B cell (primary cell): ENCODE data around the gene GRM8. TPM values are rescaled to one million over a fixed set of nuclear protein-coding genes. Genes with fewer than 3 reads are reported as not detected.

Source experiments
- ATAC-seq: fragments of 200-7000 bp; cut with Tn5 transposase; one replicate; pipeline ENCODE4 v1.10.0; 2021; ENCODE audit warnings: low read depth, mild to moderate bottlenecking, moderate number of reproducible peaks, moderate library complexity
- CTCF ChIA-PET: fragments of 350-600 bp; sonication (Branson Sonifier 250); formaldehyde crosslinking; loops from one replicate; lab custom pipeline; 2021; ENCODE audit warnings: antibody characterized with exemption, inconsistent platforms; lab: Charles Lee
- POLR2A ChIA-PET: fragments of 350-600 bp; sonication (Branson Sonifier 250); formaldehyde crosslinking; loops from one replicate; lab custom pipeline; 2021; ENCODE audit warnings: antibody characterized with exemption; lab: Charles Lee
- DNase-seq: peaks from one replicate; pipeline ENCODE4 v3.0.0; 2013
- H2AFZ ChIP-seq: 2 replicates; pipeline ENCODE4 v1.6.1; 2012; ENCODE audit warnings: mild to moderate bottlenecking, low read depth, low read length; ENCODE audit not compliant: insufficient read depth, poor library complexity, severe bottlenecking
- H3K27ac ChIP-seq, 2 donors: 1 replicate in 1 of 2; 2 replicates in 1 of 2; pipeline ENCODE4 v1.5.1; 2012 to 2013; ENCODE audit warnings: low read length in 2 of 2, mild to moderate bottlenecking in 2 of 2, moderate library complexity in 1 of 2
- H3K27me3 ChIP-seq, 4 experiments: fragments of 200-600 bp in 1 of 4; sonication (generic) in 1 of 4; replicated peaks in 1 of 4; 1 replicate in 2 of 4; 2 replicates in 2 of 4; pipeline versions ENCODE4 v1.6.1 to v1.7.0; 2013 to 2016; ENCODE audit warnings: low read length in 3 of 4, mild to moderate bottlenecking in 2 of 4, mixed read lengths in 1 of 4, moderate library complexity in 1 of 4; ENCODE audit not compliant: insufficient read depth in 4 of 4, control insufficient read depth in 3 of 4; ENCODE audit errors: control extremely low read depth in 1 of 4
- H3K36me3 ChIP-seq, 2 experiments: replicated peaks in 1 of 2; 1 replicate in 1 of 2; 2 replicates in 1 of 2; pipeline versions ENCODE4 v1.6.1 to v1.7.1; 2013; ENCODE audit warnings: low read length in 1 of 2; ENCODE audit not compliant: insufficient read depth in 2 of 2, control insufficient read depth in 1 of 2; ENCODE audit errors: control extremely low read depth in 1 of 2, extremely low read depth in 1 of 2
- H3K4me1 ChIP-seq, 2 donors: fragments of 200-600 bp in 1 of 2; sonication (generic) in 1 of 2; 1 replicate in 1 of 2; 2 replicates in 1 of 2; pipeline versions ENCODE4 v1.5.1 to v1.6.1; 2013 to 2017; ENCODE audit warnings: low read length in 2 of 2; ENCODE audit not compliant: control insufficient read depth in 2 of 2, insufficient read depth in 2 of 2
- H3K4me2 ChIP-seq: replicated peaks from 2 replicates; pipeline ENCODE3; 2012; ENCODE audit warnings: mild to moderate bottlenecking, low read depth, low read length; ENCODE audit not compliant: poor library complexity, severe bottlenecking
- H3K4me3 ChIP-seq, 5 experiments: fragments of 200-600 bp in 1 of 5; sonication (generic) in 1 of 5; 1 replicate in 3 of 5; 2 replicates in 2 of 5; pipeline versions ENCODE4 v1.5.1 to v1.7.0; 2011 to 2016; ENCODE audit warnings: low read length in 4 of 5, mild to moderate bottlenecking in 4 of 5, low read depth in 2 of 5, control low read depth in 1 of 5, moderate library complexity in 1 of 5; ENCODE audit not compliant: insufficient read depth in 1 of 5; ENCODE audit errors: control extremely low read depth in 1 of 5, extremely low read depth in 1 of 5
- H3K79me2 ChIP-seq: fragments of 200-600 bp; sonication (generic); one replicate; pipeline ENCODE4 v1.6.0; 2016; ENCODE audit warnings: low read length; ENCODE audit not compliant: control insufficient read depth, insufficient read depth
- H3K9ac ChIP-seq: fragments of 200-600 bp; sonication (generic); 2 replicates; pipeline ENCODE4 v1.6.1; 2017; ENCODE audit warnings: mild to moderate bottlenecking, low read length, moderate library complexity
- H3K9me3 ChIP-seq, 3 donors: one replicate each; pipeline versions ENCODE4 v1.6.1 to v1.7.1; 2013; ENCODE audit warnings: low read length in 2 of 3; ENCODE audit not compliant: control insufficient read depth in 2 of 3, insufficient read depth in 1 of 3; ENCODE audit errors: control extremely low read depth in 1 of 3
- H4K20me1 ChIP-seq: 2 replicates; pipeline ENCODE4 v1.6.0; 2012; ENCODE audit warnings: mild to moderate bottlenecking, low read length; ENCODE audit not compliant: insufficient read depth, control insufficient read depth, poor library complexity, severe bottlenecking
- H3K27ac Mint-ChIP-seq: one replicate; pipeline ENCODE4 v1.8.0; 2021; ENCODE audit warnings: mixed read lengths
- H3K27me3 Mint-ChIP-seq: one replicate; pipeline ENCODE4 v1.8.0; 2021; ENCODE audit warnings: mixed read lengths
- H3K4me1 Mint-ChIP-seq: one replicate; pipeline ENCODE4 v1.8.0; 2021; ENCODE audit warnings: mixed read lengths
- H3K4me3 Mint-ChIP-seq: one replicate; pipeline ENCODE4 v1.8.0; 2021; ENCODE audit warnings: mixed read lengths
- H3K9me3 Mint-ChIP-seq: one replicate; pipeline ENCODE4 v1.8.0; 2022; ENCODE audit warnings: mixed read lengths; ENCODE audit not compliant: insufficient read depth
- CTCF ChIP-seq: fragments of 200-600 bp; IDR thresholded peaks from one replicate; pipeline ENCODE4 v1.8.0; 2022; ENCODE audit warnings: antibody characterized with exemption, mild to moderate bottlenecking
- EZH2 ChIP-seq: IDR thresholded peaks from 2 replicates; pipeline ENCODE4 v1.6.1; 2012; ENCODE audit warnings: borderline replicate concordance, low read depth, mild to moderate bottlenecking, moderate library complexity, low read length; ENCODE audit not compliant: insufficient read depth, poor library complexity, severe bottlenecking
- WGBS: methylation state at CpG from one replicate; pipeline ENCODE4 v1.1.5; 2013; ENCODE audit warnings: missing lambda C conversion rate; ENCODE audit not compliant: insufficient coverage; 5-methylcytosine and 5-hydroxymethylcytosine counted together
- intact Hi-C: fragments of 100-400 bp; cut with micrococcal nuclease; formaldehyde crosslinking; loops from one replicate; pipeline ENCODE4 v1.10.0; 2022
- polyA plus RNA-seq: library from polyadenylated mRNA; depleted of rRNA; stranded (reverse); fragments of >200 nt; gene quantifications from 2 replicates; pipeline ENCODE4 v1.2.3, GENCODE V29; 2012
- total RNA-seq, 2 donors: library from RNA; stranded (reverse); fragments of 120-200 nt in 1 of 2; gene quantifications; 1 replicate in 1 of 2; 2 replicates in 1 of 2; pipeline versions ENCODE4 v1.2.3 to v1.2.4, GENCODE V29; 2013 to 2022

The GRM8 gene
- total and polyA plus RNA-seq, 2 donors (not counting 1 experiment from before 2014, with no cell fraction given), result not detected

GRCh38 chr7:127239814-127240213, 12.9 kb downstream of the GRM8 start:
- peaks cover 0 to 9% (median 3%) of the 10 kb centered on the region in 4 experiments for H3K27me3 ChIP-seq
- WGBS, result no CpG with 5 or more reads among the region's 6 CpGs
- H3K27ac ChIP-seq, result no peak overlapping the region
- H3K27ac Mint-ChIP-seq, result no peak overlapping the region
- H3K9me3 ChIP-seq, result peaks cover 0 to 1% (median 0%) of the 10 kb centered on the region in 3 donors
- H3K4me1 ChIP-seq, result no peaks in the 10 kb centered on the region
- H2AFZ ChIP-seq, result no peak overlapping the region
- H3K9me3 Mint-ChIP-seq, result peaks cover 2% of the 10 kb centered on the region
- POLR2A ChIA-PET, result no interaction called here
- TF ChIP-seq EZH2 (no peak), CTCF (no peak)
- no peak overlapping the region for H3K4me3 Mint-ChIP-seq
- no peak overlapping the region for H3K9ac ChIP-seq
- intact Hi-C loops, result no loop called here
- peaks cover 38% of the 10 kb centered on the region for H3K27me3 Mint-ChIP-seq
- no peak overlapping the region for H3K4me3 ChIP-seq
- no peaks in the 10 kb centered on the region for H3K79me2 ChIP-seq
- no peak overlapping the region for H3K4me2 ChIP-seq
- no peak for DNase-seq
- H3K4me1 Mint-ChIP-seq, result no peaks in the 10 kb centered on the region
- no peak for ATAC-seq
- no peaks in the 10 kb centered on the region for H3K36me3 ChIP-seq
- H4K20me1 ChIP-seq, result no peaks in the 10 kb centered on the region
- CTCF ChIA-PET, result no interaction called here

- H3K27me3 Mint-ChIP-seq, result peaks cover 16% of the 10 kb centered on the region
- intact Hi-C loops, result no loop called here
- no peak overlapping the region for H3K4me3 Mint-ChIP-seq
- no peak overlapping the region for H3K27ac Mint-ChIP-seq
- Histone ChIP-seq H3K4me2 (no peak overlapping the region), H3K9me3 (no peaks in the 10 kb centered on the region), H4K20me1 (no peaks in the 10 kb centered on the region), H3K36me3 (no peaks in the 10 kb centered on the region), H3K9ac (no peak overlapping the region), H3K27me3 (peaks cover 0 to 3% (median 0%) of the 10 kb centered on the region in 4 experiments), H2AFZ (no peak overlapping the region), H3K4me1 (no peaks in the 10 kb centered on the region), H3K79me2 (no peaks in the 10 kb centered on the region), H3K27ac (no peak overlapping the region), H3K4me3 (no peak overlapping the region)
- no peaks in the 10 kb centered on the region for H3K4me1 Mint-ChIP-seq
- ATAC-seq (no peak), DNase-seq (no peak)
- CTCF ChIA-PET, result no interaction called here
- TF ChIP-seq CTCF (no peak), EZH2 (no peak)
- H3K9me3 Mint-ChIP-seq, result peaks cover 2% of the 10 kb centered on the region
- POLR2A ChIA-PET, result no interaction called here
- no CpG with 5 or more reads among the region's 2 CpGs for WGBS
Observed at GRCh38 chr7:127233630-127234029, 19.1 kb downstream of the GRM8 start.
